Neutrophil (primary cell): ENCODE measurements around the gene CHCHD4.
"Not testable (repeated sequence)": the region's sequence is repeated elsewhere in the genome, so short reads cannot be mapped to it uniquely, and the experiment has no call there.

ENCODE experiments used
- H3K27ac ChIP-seq: fragments of 200-600 bp; sonication (generic); 2 replicates; pipeline ENCODE4 v1.5.1; 2016; ENCODE audit warnings: mild to moderate bottlenecking, moderate library complexity
- H3K27me3 ChIP-seq: fragments of 200-600 bp; sonication (generic); 2 replicates; pipeline ENCODE4 v1.6.0; 2016; ENCODE audit warnings: mild to moderate bottlenecking
- H3K36me3 ChIP-seq: fragments of 200-600 bp; sonication (generic); 2 replicates; pipeline ENCODE4 v1.5.1; 2017
- H3K4me1 ChIP-seq, 2 experiments: fragments of 200-600 bp in 1 of 2; sonication (generic) in 1 of 2; 1 replicate in 1 of 2; 2 replicates in 1 of 2; pipeline versions ENCODE4 v1.5.1 to v1.6.1; 2013 to 2016; ENCODE audit warnings: low read depth in 1 of 2, low read length in 1 of 2, mild to moderate bottlenecking in 1 of 2, moderate library complexity in 1 of 2; ENCODE audit not compliant: control insufficient read depth in 1 of 2, insufficient read depth in 1 of 2
- H3K4me3 ChIP-seq, 2 experiments: fragments of 200-600 bp in 1 of 2; sonication (generic) in 1 of 2; 1 replicate in 1 of 2; 2 replicates in 1 of 2; pipeline ENCODE4 v1.5.1; 2013 to 2016; ENCODE audit warnings: low read depth in 1 of 2, low read length in 1 of 2, mild to moderate bottlenecking in 1 of 2, moderate library complexity in 1 of 2
- H3K9me3 ChIP-seq: fragments of 200-600 bp; sonication (generic); 2 replicates; pipeline ENCODE4 v1.5.1; 2016
- CTCF ChIP-seq: fragments of 200-600 bp; sonication (generic); IDR thresholded peaks from 2 replicates; pipeline ENCODE4 v1.5.1; 2016; ENCODE audit warnings: antibody characterized with exemption

CHCHD4 gene

DNA sequence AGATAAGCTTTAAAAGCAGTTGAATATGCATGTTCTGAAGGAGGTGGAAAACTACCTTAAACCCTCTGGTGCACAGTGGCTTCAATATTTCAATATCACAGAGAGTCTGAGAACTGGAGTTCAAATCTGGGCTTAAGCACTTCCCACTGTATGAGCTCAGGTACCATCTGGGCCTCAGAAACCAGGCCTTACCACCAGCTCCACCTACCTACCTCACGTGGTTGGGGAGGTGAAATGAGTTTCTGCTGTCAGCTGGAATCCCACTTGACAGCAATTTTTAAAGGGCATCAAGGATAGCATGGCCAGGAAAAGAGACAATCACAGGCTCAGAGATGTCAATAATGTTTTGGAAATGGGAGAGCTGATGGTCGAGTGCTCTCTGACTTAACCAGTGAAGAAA, 5.0 kb downstream of the CHCHD4 start:
- no peak for TF ChIP-seq CTCF
- no peaks in the 10 kb centered on the region for H3K9me3 ChIP-seq
- no peaks in the 10 kb centered on the region for H3K27me3 ChIP-seq
- H3K4me1 ChIP-seq = peaks cover 8 to 12% of the 10 kb centered on the region in 2 experiments
- H3K36me3 ChIP-seq = peaks cover 16% of the 10 kb centered on the region
- no peak overlapping the region for H3K4me3 ChIP-seq
- H3K27ac ChIP-seq = no peak overlapping the region

GRCh38 chr3:14118400-14119381, 6.0 kb downstream of the CHCHD4 start:
- no peak for TF ChIP-seq CTCF
- Histone ChIP-seq H3K9me3 (no peaks in the 10 kb centered on the region), H3K27me3 (no peaks in the 10 kb centered on the region), H3K4me3 (no peak overlapping the region), H3K27ac (no peak overlapping the region), H3K36me3 (peaks cover 23% of the 10 kb centered on the region), H3K4me1 (peaks cover 1 to 3% of the 10 kb centered on the region in 2 experiments)

- Histone ChIP-seq H3K27ac (no peak overlapping the region), H3K36me3 (peaks cover 23% of the 10 kb centered on the region), H3K4me1 (no peaks in the 10 kb centered on the region), H3K9me3 (no peaks in the 10 kb centered on the region), H3K27me3 (no peaks in the 10 kb centered on the region), H3K4me3 (no peak overlapping the region)
- TF ChIP-seq CTCF = no peak
Measured at GRCh38 chr3:14117468-14118399, 6.9 kb downstream of the CHCHD4 start.

DNA sequence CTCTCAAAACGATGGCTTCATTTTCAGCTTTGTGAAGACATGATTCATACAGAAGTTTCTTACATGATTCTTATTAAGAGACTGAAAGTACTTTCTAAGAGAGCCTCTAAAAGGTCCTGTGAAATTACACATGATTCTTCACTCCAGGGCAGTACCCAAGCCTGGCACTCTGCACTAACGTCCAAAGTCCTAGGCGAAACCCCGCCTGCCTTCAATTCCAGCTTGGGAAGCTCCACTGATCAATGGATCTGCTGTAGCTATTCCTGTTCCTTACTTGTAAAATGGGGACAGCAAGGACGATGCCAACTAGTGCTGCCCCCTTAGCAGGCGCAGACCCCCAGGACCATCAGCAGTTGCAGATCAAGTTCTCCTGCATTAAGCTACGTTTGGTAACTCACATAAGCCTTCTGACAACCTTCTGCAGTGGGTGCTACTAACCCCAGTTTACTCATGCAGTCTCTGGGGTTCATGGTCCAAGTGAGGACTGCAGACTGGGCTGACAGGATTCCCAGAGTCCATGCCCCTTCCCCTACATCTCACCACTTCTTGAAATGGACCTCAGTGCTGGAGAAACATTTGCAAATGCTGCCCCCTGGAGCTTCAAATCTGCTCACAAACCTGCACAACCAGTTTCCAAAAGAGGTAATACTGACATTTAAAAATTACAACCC, 10.6 kb downstream of the CHCHD4 start:
- peaks cover 23% of the 10 kb centered on the region for H3K36me3 ChIP-seq
- no peaks in the 10 kb centered on the region for H3K9me3 ChIP-seq
- no peaks in the 10 kb centered on the region for H3K4me1 ChIP-seq
- no peak overlapping the region for H3K27ac ChIP-seq
- no peaks in the 10 kb centered on the region for H3K27me3 ChIP-seq
- no peak for TF ChIP-seq CTCF
- H3K4me3 ChIP-seq = no peak overlapping the region

- Histone ChIP-seq H3K4me3 (no peak overlapping the region), H3K36me3 (peaks cover 18% of the 10 kb centered on the region), H3K4me1 (no peaks in the 10 kb centered on the region), H3K27me3 (no peaks in the 10 kb centered on the region), H3K27ac (no peak overlapping the region), H3K9me3 (no peaks in the 10 kb centered on the region)
- TF ChIP-seq CTCF = no peak
Measured at GRCh38 chr3:14110699-14111098, 14.0 kb downstream of the CHCHD4 start.

GRCh38 chr3:14109821-14110220, 14.8 kb downstream of the CHCHD4 start:
- H3K4me3 ChIP-seq, H3K9me3 ChIP-seq, H3K27ac ChIP-seq, H3K27me3 ChIP-seq, H3K36me3 ChIP-seq, H3K4me1 ChIP-seq: not testable (repeated sequence)
